Spinal cord (tissue), 10 donors: ENCODE data around the gene SAE1. TPM values are rescaled to one million over a fixed set of nuclear protein-coding genes. Genes with fewer than 3 reads are reported as not detected.

ENCODE experiments used
- DNase-seq, 6 donors: peaks; one replicate each; pipeline versions ENCODE4 v3.0.0 to v3.0.0-alpha.2; 2013 to 2015; ENCODE audit warnings: low spot score in 6 of 6, low read depth in 4 of 6
- H3K27ac ChIP-seq: one replicate; pipeline ENCODE4 v1.5.1; 2013; ENCODE audit warnings: low read depth, low read length, control low read depth
- H3K27me3 ChIP-seq: one replicate; pipeline ENCODE4 v1.6.1; 2013; ENCODE audit warnings: low read length; ENCODE audit not compliant: control insufficient read depth, insufficient read depth
- H3K36me3 ChIP-seq: one replicate; pipeline ENCODE4 v1.6.1; 2013; ENCODE audit warnings: low read length; ENCODE audit not compliant: control insufficient read depth, insufficient read depth
- H3K4me1 ChIP-seq: one replicate; pipeline ENCODE4 v1.6.1; 2013; ENCODE audit warnings: low read length; ENCODE audit not compliant: control insufficient read depth, insufficient read depth
- H3K4me3 ChIP-seq: one replicate; pipeline ENCODE4 v1.5.1; 2013; ENCODE audit warnings: low read depth, low read length, control low read depth
- H3K9me3 ChIP-seq: one replicate; pipeline ENCODE4 v1.6.1; 2013; ENCODE audit warnings: low read length; ENCODE audit not compliant: control insufficient read depth, insufficient read depth
- WGBS: methylation state at CpG from one replicate; pipeline ENCODE4 v1.1.5; 2013; ENCODE audit warnings: missing lambda C conversion rate; ENCODE audit not compliant: insufficient coverage; 5-methylcytosine and 5-hydroxymethylcytosine counted together
- polyA plus RNA-seq, 2 donors: library from polyadenylated mRNA; unstranded; fragments of 120-200 nt; gene quantifications; one replicate each; pipeline ENCODE4 v1.2.1, GENCODE V29; 2013; ENCODE audit not compliant: insufficient read length in 2 of 2
- total RNA-seq, 2 donors: library from RNA; depleted of rRNA in 1 of 2; stranded (reverse); fragments of 120-200 nt in 1 of 2; fragments of >200 nt in 1 of 2; gene quantifications; one replicate each; pipeline versions ENCODE4 v1.2.3 to v1.2.4, GENCODE V29; 2013 to 2014
- donor health status: healthy.

The SAE1 gene
- total and polyA plus RNA-seq, 4 donors = 89.8 to 121 (median 106) TPM

GRCh38 chr19:47156861-47157430, 26.3 kb downstream of the SAE1 start:
- Histone ChIP-seq H3K36me3 (peaks cover 27% of the 10 kb centered on the region), H3K4me3 (no peak overlapping the region), H3K27me3 (no peaks in the 10 kb centered on the region), H3K4me1 (peaks cover 22% of the 10 kb centered on the region), H3K27ac (peak overlapping the region; percentile 87), H3K9me3 (no peaks in the 10 kb centered on the region)
- WGBS = 0% methylated on average over 2 of the region's 7 CpGs
- DNase-seq = peak in 3 of 6 donors; percentile 56 to 88 (median 73)

- Histone ChIP-seq H3K27ac (peak overlapping the region; percentile 87), H3K36me3 (peaks cover 27% of the 10 kb centered on the region), H3K4me1 (peaks cover 22% of the 10 kb centered on the region), H3K9me3 (no peaks in the 10 kb centered on the region), H3K4me3 (no peak overlapping the region), H3K27me3 (no peaks in the 10 kb centered on the region)
- 9% methylated on average over 7 of the region's 10 CpGs for WGBS
- DNase-seq = peak in 5 of 6 donors; percentile 9 to 90 (median 59)
These were observed 27.0 kb downstream of the SAE1 start for GRCh38 chr19:47157431-47158321.

GRCh38 chr19:47158367-47158791, 27.7 kb downstream of the SAE1 start:
- Histone ChIP-seq H3K27me3 (no peaks in the 10 kb centered on the region), H3K9me3 (no peaks in the 10 kb centered on the region), H3K27ac (peak overlapping the region; percentile 87), H3K4me1 (peaks cover 22% of the 10 kb centered on the region), H3K4me3 (no peak overlapping the region), H3K36me3 (peaks cover 23% of the 10 kb centered on the region)
- no peak for DNase-seq
- WGBS = 65% methylated on average over 8 of the region's 8 CpGs

- Histone ChIP-seq H3K36me3 (peaks cover 22% of the 10 kb centered on the region), H3K4me1 (peaks cover 22% of the 10 kb centered on the region), H3K4me3 (no peak overlapping the region), H3K27ac (peak overlapping the region; percentile 87), H3K9me3 (no peaks in the 10 kb centered on the region), H3K27me3 (no peaks in the 10 kb centered on the region)
- no peak for DNase-seq
- 80% methylated on average over 4 of the region's 7 CpGs for whole genome bisulfite sequencing
These were observed 28.4 kb downstream of the SAE1 start for GRCh38 chr19:47158879-47159503.

- H3K9me3 ChIP-seq = no peaks in the 10 kb centered on the region
- no peak overlapping the region for H3K4me3 ChIP-seq
- no peak for DNase-seq
- no peak overlapping the region for H3K27ac ChIP-seq
- peaks cover 13% of the 10 kb centered on the region for H3K4me1 ChIP-seq
- no peaks in the 10 kb centered on the region for H3K27me3 ChIP-seq
- peaks cover 5% of the 10 kb centered on the region for H3K36me3 ChIP-seq
- WGBS = no CpG with 5 or more reads among the region's 3 CpGs
These were observed 31.3 kb downstream of the SAE1 start for GRCh38 chr19:47161876-47162489.

- H3K4me3 ChIP-seq = no peak overlapping the region
- 84% methylated on average over 5 of the region's 7 CpGs for WGBS
- peaks cover 48% of the 10 kb centered on the region for H3K36me3 ChIP-seq
- no peaks in the 10 kb centered on the region for H3K27me3 ChIP-seq
- DNase-seq = no peak
- no peaks in the 10 kb centered on the region for H3K9me3 ChIP-seq
- no peaks in the 10 kb centered on the region for H3K4me1 ChIP-seq
- H3K27ac ChIP-seq = no peak overlapping the region
These were observed 37.4 kb downstream of the SAE1 start for GRCh38 chr19:47168065-47168464.

GRCh38 chr19:47172666-47173455, 42.2 kb downstream of the SAE1 start:
- Histone ChIP-seq H3K27me3 (no peaks in the 10 kb centered on the region), H3K4me1 (no peaks in the 10 kb centered on the region), H3K4me3 (no peak overlapping the region), H3K27ac (no peak overlapping the region), H3K9me3 (no peaks in the 10 kb centered on the region), H3K36me3 (peaks cover 50% of the 10 kb centered on the region)
- DNase-seq = no peak
- 97% methylated on average over 12 of the region's 19 CpGs for WGBS

GRCh38 chr19:47176071-47176626, 45.5 kb downstream of the SAE1 start:
- no peak for DNase-seq
- WGBS = 90% methylated on average over 2 of the region's 5 CpGs
- Histone ChIP-seq H3K36me3 (peaks cover 24% of the 10 kb centered on the region), H3K27ac (peak overlapping the region; percentile 50), H3K4me3 (no peak overlapping the region), H3K27me3 (no peaks in the 10 kb centered on the region), H3K4me1 (no peaks in the 10 kb centered on the region), H3K9me3 (no peaks in the 10 kb centered on the region)
